A673 (cell line): ENCODE data around the gene GEN1. TPM values are rescaled to one million over a fixed set of nuclear protein-coding genes. Genes with fewer than 3 reads are reported as not detected.

ENCODE experiments used
- BruUV-seq: library from RNA; stranded (reverse); fragments of 400-500 nt; replicated peaks from 2 replicates; lab custom pipeline; 2021; lab: Mats Ljungman, UMichigan
- CTCF ChIA-PET: fragments of 300-600 bp; sonication (Branson Sonifier 250); formaldehyde crosslinking; loops from one replicate; lab custom pipeline; 2022; ENCODE audit warnings: antibody characterized with exemption; lab: Charles Lee
- POLR2A ChIA-PET: fragments of 300-600 bp; sonication (Branson Sonifier 250); formaldehyde crosslinking; loops from one replicate; lab custom pipeline; 2022; ENCODE audit warnings: antibody characterized with exemption; ENCODE audit not compliant: low non-redundant PET; lab: Charles Lee
- DNase-seq: peaks from one replicate; pipeline ENCODE4 v3.0.0-alpha.2; 2015; ENCODE audit warnings: low spot score
- H3K27ac ChIP-seq: fragments of 200-600 bp; sonication (generic); 2 replicates; pipeline ENCODE4 v1.5.1; 2016; ENCODE audit warnings: mixed run types, low read depth, mild to moderate bottlenecking, mixed read lengths, antibody characterized with exemption, low read length; ENCODE audit not compliant: poor library complexity, severe bottlenecking
- H3K27me3 ChIP-seq: fragments of 200-600 bp; sonication (generic); replicated peaks from 2 replicates; pipeline ENCODE4 v1.6.1; 2017; ENCODE audit warnings: mixed run types, low read depth, mild to moderate bottlenecking, mixed read lengths, antibody characterized with exemption, low read length; ENCODE audit not compliant: insufficient read depth, poor library complexity
- H3K36me3 ChIP-seq: fragments of 200-600 bp; sonication (generic); 2 replicates; pipeline ENCODE4 v1.6.1; 2016; ENCODE audit warnings: mixed run types, mild to moderate bottlenecking, mixed read lengths, antibody characterized with exemption, low read length; ENCODE audit not compliant: insufficient read depth, poor library complexity, severe bottlenecking
- H3K4me1 ChIP-seq: fragments of 200-600 bp; sonication (generic); 2 replicates; pipeline ENCODE4 v1.6.1; 2017; ENCODE audit warnings: mixed run types, mild to moderate bottlenecking, mixed read lengths, antibody characterized with exemption, low read length; ENCODE audit not compliant: insufficient read depth, poor library complexity, severe bottlenecking
- H3K4me3 ChIP-seq: fragments of 200-600 bp; sonication (generic); 2 replicates; pipeline ENCODE4 v1.5.1; 2016; ENCODE audit warnings: low read depth, mixed run types, mild to moderate bottlenecking, mixed read lengths, low read length; ENCODE audit not compliant: poor library complexity, severe bottlenecking
- H3K9me3 ChIP-seq: fragments of 200-600 bp; sonication (generic); 2 replicates; pipeline ENCODE4 v1.6.1; 2016; ENCODE audit warnings: mixed run types, low read depth, mild to moderate bottlenecking, mixed read lengths, antibody characterized with exemption, low read length; ENCODE audit not compliant: poor library complexity, severe bottlenecking
- CTCF ChIP-seq: fragments of 300-800, 200-600 bp; sonication (generic); conservative IDR thresholded peaks from 2 replicates; pipeline ENCODE4 v1.5.1; 2017; ENCODE audit warnings: low read depth, mild to moderate bottlenecking, antibody characterized with exemption, low read length, moderate library complexity, mixed read lengths
- EZH2 ChIP-seq: fragments of 200-600 bp; sonication (generic); IDR thresholded peaks from 2 replicates; pipeline ENCODE4 v1.6.1; 2017; ENCODE audit warnings: borderline replicate concordance, low read depth, mild to moderate bottlenecking, mixed read lengths, antibody characterized with exemption, low read length; ENCODE audit not compliant: poor library complexity, severe bottlenecking
- intact Hi-C: fragments of 100-400 bp; cut with micrococcal nuclease; formaldehyde crosslinking; loops from one replicate; pipeline ENCODE4 v1.10.0; 2022; ENCODE audit not compliant: unreplicated experiment
- total RNA-seq: library from RNA; stranded (reverse); gene quantifications from 2 replicates; pipeline ENCODE4 v1.2.3, GENCODE V29; 2021

GEN1 gene
- total RNA-seq, 1 experiment from 2014 or later = 33.6 TPM

GRCh38 chr2:17813010-17813741 is 59.2 kb downstream of the GEN1 start:
- BruUV-seq = no TSS peak
- POLR2A ChIA-PET = no interaction called here

GRCh38 chr2:17813742-17814473 is 60.0 kb downstream of the GEN1 start:
- no peaks in the 10 kb centered on the region for H3K36me3 ChIP-seq
- no peaks in the 10 kb centered on the region for H3K27me3 ChIP-seq
- CTCF ChIA-PET = no interaction called here
- H3K9me3 ChIP-seq = no peaks in the 10 kb centered on the region
- BruUV-seq = no TSS peak
- intact Hi-C loops = no loop called here
- POLR2A ChIA-PET = interaction anchor here (0.6 kb wide), 1 partner anchor 339 kb away, joined by 3 read pairs; no protein-coding TSS in a partner anchor
- H3K27ac ChIP-seq = peak overlapping the region; percentile 12
- TF ChIP-seq CTCF (no peak), EZH2 (no peak)
- H3K4me1 ChIP-seq = peaks cover 16% of the 10 kb centered on the region
- H3K4me3 ChIP-seq = no peak overlapping the region
- peak; percentile 77 for DNase-seq

More at GRCh38 chr2:17813010-17813741, 59.2 kb downstream of the GEN1 start:
- CTCF ChIA-PET = no interaction called here
- Histone ChIP-seq H3K27me3 (no peaks in the 10 kb centered on the region), H3K9me3 (no peaks in the 10 kb centered on the region), H3K4me3 (no peak overlapping the region), H3K4me1 (peaks cover 16% of the 10 kb centered on the region), H3K27ac (peak overlapping the region; percentile 12), H3K36me3 (no peaks in the 10 kb centered on the region)
- TF ChIP-seq CTCF = no peak
- no peak for TF ChIP-seq EZH2
- intact Hi-C loops = no loop called here
- peak; percentile 58 for DNase-seq

- Histone ChIP-seq H3K27me3 (no peaks in the 10 kb centered on the region), H3K27ac (no peak overlapping the region), H3K9me3 (no peaks in the 10 kb centered on the region), H3K4me1 (peaks cover 16% of the 10 kb centered on the region), H3K4me3 (no peak overlapping the region), H3K36me3 (no peaks in the 10 kb centered on the region)
- TF ChIP-seq EZH2 (no peak), CTCF (no peak)
- intact Hi-C loops = no loop called here
- no TSS peak for BruUV-seq
- ChIA-PET CTCF (no interaction called here), POLR2A (no interaction called here)
- no peak for DNase-seq
These were observed 60.7 kb downstream of the GEN1 start for GRCh38 chr2:17814601-17815000.
